Lower lobe of right lung (tissue), 2 donors: ENCODE measurements around the gene SQSTM1. TPM values are rescaled to one million over a fixed set of nuclear protein-coding genes. Genes with fewer than 3 reads are reported as not detected.

Experiments used
- ATAC-seq, 2 donors: fragments of 200-7000 bp; cut with Tn5 transposase; one replicate each; pipeline ENCODE4 v1.9.1; 2020 to 2022; ENCODE audit warnings: mild to moderate bottlenecking in 2 of 2, moderate library complexity in 2 of 2
- DNase-seq: peaks from one replicate; pipeline ENCODE4 v3.0.0-alpha.2; 2020
- H3K27ac ChIP-seq: fragments of 200-600 bp; one replicate; pipeline ENCODE4 v1.8.0; 2022
- H3K27me3 ChIP-seq: fragments of 200-600 bp; one replicate; pipeline ENCODE4 v1.8.0; 2022; ENCODE audit warnings: low read depth
- H3K36me3 ChIP-seq: fragments of 200-600 bp; one replicate; pipeline ENCODE4 v1.8.0; 2022; ENCODE audit warnings: mild to moderate bottlenecking
- H3K4me1 ChIP-seq: fragments of 200-600 bp; one replicate; pipeline ENCODE4 v1.8.0; 2022
- H3K4me3 ChIP-seq: fragments of 200-600 bp; one replicate; pipeline ENCODE4 v1.8.0; 2022; ENCODE audit warnings: mild to moderate bottlenecking
- H3K9me3 ChIP-seq: fragments of 200-600 bp; one replicate; pipeline ENCODE4 v1.8.0; 2022
- intact Hi-C: fragments of 100-400 bp; cut with DNase I; formaldehyde crosslinking; loops from one replicate; pipeline ENCODE4 v1.11.0; 2022
- total RNA-seq: library from RNA; stranded (reverse); fragmentation: NEBNext Ultra II Directional; extraction: Animal tissue kit (Norgen Biotek cat#: 25700); gene quantifications from one replicate; pipeline ENCODE4 v1.2.1, GENCODE V29; 2021
- TF ChIP-seq, protein P1 (sequence below): fragments of 200-600 bp; IDR thresholded peaks from one replicate; pipeline ENCODE4 v1.8.0; 2022; ENCODE audit warnings: antibody characterized with exemption, mild to moderate bottlenecking
- donor health status: DM: no; HTN: yes; CAD: no; lungs with severe emphysema.

The SQSTM1 gene
- total RNA-seq, 1 donor from 2014 or later: 450 TPM

DNA sequence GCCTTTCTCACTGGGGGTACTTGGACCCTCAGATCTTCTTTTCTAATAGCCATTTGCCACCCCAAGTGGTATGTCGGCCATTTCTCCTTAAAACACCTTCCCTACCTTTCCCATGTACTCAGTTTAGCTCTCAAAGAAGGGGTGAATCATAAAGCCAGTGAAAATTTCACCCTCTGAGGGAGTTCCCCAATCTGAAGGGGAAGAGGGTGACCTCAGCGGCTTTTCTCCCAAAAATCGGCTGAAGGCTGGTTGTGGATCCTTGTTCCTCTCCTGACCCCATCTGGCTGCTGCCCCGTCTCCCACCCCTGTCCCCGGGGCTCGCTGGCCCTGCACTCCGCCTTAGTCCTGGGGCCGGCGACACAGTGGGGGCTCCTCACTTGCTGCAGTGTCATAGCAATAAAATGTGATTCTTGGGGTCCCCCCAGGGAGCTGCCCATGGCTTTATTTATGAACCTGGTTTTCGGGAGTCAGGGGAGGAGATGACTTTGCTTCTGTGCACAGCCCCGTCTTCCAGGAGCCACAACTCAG, 44.2 kb upstream of the SQSTM1 start:
- Histone ChIP-seq H3K4me1 (peaks cover 14% of the 10 kb centered on the region), H3K9me3 (no peaks in the 10 kb centered on the region), H3K27ac (no peak overlapping the region), H3K27me3 (no peaks in the 10 kb centered on the region), H3K4me3 (no peak overlapping the region), H3K36me3 (peaks cover 88% of the 10 kb centered on the region)
- no peak for DNase-seq
- no peak for ATAC-seq
- intact Hi-C loops: no loop called here
- TF ChIP-seq, protein P1, sequence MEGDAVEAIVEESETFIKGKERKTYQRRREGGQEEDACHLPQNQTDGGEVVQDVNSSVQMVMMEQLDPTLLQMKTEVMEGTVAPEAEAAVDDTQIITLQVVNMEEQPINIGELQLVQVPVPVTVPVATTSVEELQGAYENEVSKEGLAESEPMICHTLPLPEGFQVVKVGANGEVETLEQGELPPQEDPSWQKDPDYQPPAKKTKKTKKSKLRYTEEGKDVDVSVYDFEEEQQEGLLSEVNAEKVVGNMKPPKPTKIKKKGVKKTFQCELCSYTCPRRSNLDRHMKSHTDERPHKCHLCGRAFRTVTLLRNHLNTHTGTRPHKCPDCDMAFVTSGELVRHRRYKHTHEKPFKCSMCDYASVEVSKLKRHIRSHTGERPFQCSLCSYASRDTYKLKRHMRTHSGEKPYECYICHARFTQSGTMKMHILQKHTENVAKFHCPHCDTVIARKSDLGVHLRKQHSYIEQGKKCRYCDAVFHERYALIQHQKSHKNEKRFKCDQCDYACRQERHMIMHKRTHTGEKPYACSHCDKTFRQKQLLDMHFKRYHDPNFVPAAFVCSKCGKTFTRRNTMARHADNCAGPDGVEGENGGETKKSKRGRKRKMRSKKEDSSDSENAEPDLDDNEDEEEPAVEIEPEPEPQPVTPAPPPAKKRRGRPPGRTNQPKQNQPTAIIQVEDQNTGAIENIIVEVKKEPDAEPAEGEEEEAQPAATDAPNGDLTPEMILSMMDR: no peak

DNA sequence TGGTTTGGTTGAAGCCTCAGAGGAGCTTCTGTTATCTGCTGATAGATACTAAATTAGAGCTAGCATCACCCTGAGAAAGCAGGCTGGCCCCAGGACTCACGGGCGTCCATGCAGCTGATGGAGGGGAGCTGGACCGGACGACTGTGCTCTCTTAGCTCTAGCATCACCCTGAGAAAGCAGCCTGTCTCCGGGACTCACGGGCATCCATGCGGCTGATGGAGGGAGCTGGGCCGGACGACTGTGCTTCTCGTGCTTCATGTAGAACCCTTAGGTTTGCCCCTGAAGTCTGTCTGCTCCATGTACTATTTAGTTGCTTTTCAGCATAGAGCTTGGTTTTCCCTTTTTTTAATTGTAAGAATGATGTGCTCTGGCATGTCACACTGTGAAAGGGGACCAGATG, 43.2 kb upstream of the SQSTM1 start:
- no peaks in the 10 kb centered on the region for H3K9me3 ChIP-seq
- no peaks in the 10 kb centered on the region for H3K27me3 ChIP-seq
- H3K4me3 ChIP-seq: no peak overlapping the region
- intact Hi-C loops: no loop called here
- ATAC-seq: no peak
- H3K4me1 ChIP-seq: peaks cover 14% of the 10 kb centered on the region
- no peak for DNase-seq
- H3K27ac ChIP-seq: no peak overlapping the region
- TF ChIP-seq, protein P1: no peak
- H3K36me3 ChIP-seq: peaks cover 81% of the 10 kb centered on the region

DNA sequence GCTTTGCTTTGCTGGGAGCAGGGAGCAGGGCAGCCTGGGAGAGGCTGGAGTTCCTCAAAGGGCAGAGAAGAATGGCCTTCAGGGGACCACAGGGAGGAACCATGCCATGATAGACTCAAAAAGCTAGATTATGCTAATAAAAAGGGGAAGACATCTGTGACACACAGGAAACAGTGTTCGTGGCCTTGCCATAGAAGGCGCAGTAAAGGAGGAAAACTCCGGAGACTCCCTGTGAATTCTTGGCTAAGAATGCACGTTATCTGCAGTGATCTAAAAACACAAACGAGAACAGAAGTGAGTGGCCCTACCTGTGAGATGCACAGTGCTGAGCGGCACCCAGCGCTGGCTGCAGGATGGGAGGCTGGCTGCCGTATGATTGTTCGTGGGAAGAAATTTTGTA, 42.8 kb upstream of the SQSTM1 start:
- no peaks in the 10 kb centered on the region for H3K9me3 ChIP-seq
- TF ChIP-seq, protein P1: no peak
- no peak overlapping the region for H3K27ac ChIP-seq
- H3K36me3 ChIP-seq: peaks cover 76% of the 10 kb centered on the region
- H3K4me3 ChIP-seq: no peak overlapping the region
- intact Hi-C loops: no loop called here
- no peaks in the 10 kb centered on the region for H3K27me3 ChIP-seq
- ATAC-seq (peak in 1 of 2 donors; percentile 20), DNase-seq (no peak)
- H3K4me1 ChIP-seq: peaks cover 14% of the 10 kb centered on the region

DNA sequence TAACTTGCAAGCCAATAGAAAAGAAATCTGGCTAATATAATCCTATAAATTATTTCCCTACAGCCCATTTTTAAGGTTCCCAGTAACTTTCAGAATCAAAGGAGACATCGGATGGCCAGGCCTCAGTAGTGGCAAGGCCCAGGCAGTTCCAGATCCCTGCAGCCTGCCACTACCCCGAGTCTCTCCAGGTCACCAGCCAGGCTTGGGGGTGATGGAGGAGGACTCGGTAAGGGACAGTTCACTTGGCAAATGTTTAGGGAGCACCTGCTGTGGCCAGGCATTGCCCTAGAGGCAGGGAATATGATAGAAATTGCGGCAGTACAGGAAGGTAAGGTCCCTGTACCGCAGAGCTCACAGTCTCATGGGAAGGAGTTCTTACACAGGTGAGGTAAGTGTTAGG, 42.1 kb upstream of the SQSTM1 start:
- ATAC-seq: no peak
- no peak overlapping the region for H3K27ac ChIP-seq
- TF ChIP-seq, protein P1: no peak
- DNase-seq: no peak
- intact Hi-C loops: no loop called here
- peaks cover 14% of the 10 kb centered on the region for H3K4me1 ChIP-seq
- no peaks in the 10 kb centered on the region for H3K27me3 ChIP-seq
- no peak overlapping the region for H3K4me3 ChIP-seq
- H3K9me3 ChIP-seq: no peaks in the 10 kb centered on the region
- peaks cover 70% of the 10 kb centered on the region for H3K36me3 ChIP-seq

DNA sequence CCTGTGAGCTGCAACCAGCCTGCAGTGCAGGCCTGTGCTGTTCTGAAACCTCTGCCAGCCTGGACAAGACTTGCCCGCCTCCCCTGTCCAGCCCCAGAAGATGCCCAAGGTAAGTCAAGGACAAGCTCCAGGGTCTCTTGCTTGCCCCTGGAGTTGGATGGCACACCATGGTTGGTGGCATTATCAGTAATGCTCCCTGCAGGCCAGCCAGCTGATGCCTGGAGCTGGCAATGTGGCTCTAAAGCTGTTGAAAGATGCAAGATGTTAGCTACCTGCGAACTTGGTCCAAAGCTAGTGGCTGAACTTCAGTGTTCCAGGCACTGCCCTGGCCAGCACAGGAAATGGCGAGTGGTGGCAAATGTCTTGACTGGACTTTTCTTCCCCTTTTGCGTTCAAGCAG, 40.9 kb upstream of the SQSTM1 start:
- H3K36me3 ChIP-seq: peaks cover 57% of the 10 kb centered on the region
- intact Hi-C loops: no loop called here

More for the DNA sequence above, 40.9 kb upstream of the SQSTM1 start:
- DNase-seq (no peak), ATAC-seq (no peak)
- H3K9me3 ChIP-seq: no peaks in the 10 kb centered on the region
- peaks cover 14% of the 10 kb centered on the region for H3K4me1 ChIP-seq
- H3K4me3 ChIP-seq: no peak overlapping the region
- TF ChIP-seq, protein P1: no peak
- no peaks in the 10 kb centered on the region for H3K27me3 ChIP-seq
- H3K27ac ChIP-seq: no peak overlapping the region
